CD8-positive, alpha-beta memory T cell (primary cell): ENCODE measurements around the gene ECM2. TPM values are rescaled to one million over a fixed set of nuclear protein-coding genes. Genes with fewer than 3 reads are reported as not detected.
A peak's percentile ranks its signal among the peaks of the same experiment; 100 is the strongest.

Experiments used
- CTCF ChIA-PET: fragments of 350-600 bp; sonication (Branson Sonifier 250); formaldehyde crosslinking; loops from one replicate; lab custom pipeline; 2021; ENCODE audit warnings: antibody characterized with exemption; lab: Charles Lee
- POLR2A ChIA-PET: fragments of 350-600 bp; sonication (Branson Sonifier 250); formaldehyde crosslinking; loops from one replicate; lab custom pipeline; 2021; ENCODE audit warnings: antibody characterized with exemption; lab: Charles Lee
- DNase-seq, 5 donors: peaks; one replicate each; pipeline versions ENCODE4 v3.0.0 to v3.0.0-alpha.2; 2020 to 2022; ENCODE audit warnings: mixed read lengths in 1 of 5
- H3K27ac ChIP-seq: one replicate; pipeline ENCODE4 v1.7.0; 2013; ENCODE audit warnings: low read depth, mild to moderate bottlenecking, low read length, moderate library complexity
- H3K27me3 ChIP-seq: 2 replicates; pipeline ENCODE4 v1.7.0; 2013; ENCODE audit warnings: low read length, mild to moderate bottlenecking; ENCODE audit not compliant: insufficient read depth, poor library complexity, severe bottlenecking
- H3K36me3 ChIP-seq: 2 replicates; pipeline ENCODE4 v1.7.0; 2013; ENCODE audit warnings: mild to moderate bottlenecking, low read length, moderate library complexity; ENCODE audit not compliant: insufficient read depth
- H3K4me1 ChIP-seq: 2 replicates; pipeline ENCODE4 v1.7.0; 2013; ENCODE audit warnings: mild to moderate bottlenecking, low read length, moderate library complexity; ENCODE audit not compliant: insufficient read depth
- H3K4me3 ChIP-seq: 2 replicates; pipeline ENCODE4 v1.7.0; 2013; ENCODE audit warnings: mild to moderate bottlenecking, low read length
- H3K9me3 ChIP-seq: 2 replicates; pipeline ENCODE4 v1.7.0; 2013; ENCODE audit warnings: mild to moderate bottlenecking, low read length
- H3K27ac Mint-ChIP-seq, 8 donors: one replicate each; pipeline ENCODE4 v1.8.0; 2020 to 2021; ENCODE audit warnings: mixed read lengths in 8 of 8, mild to moderate bottlenecking in 6 of 8, inconsistent platforms in 3 of 8, moderate library complexity in 3 of 8
- H3K27me3 Mint-ChIP-seq, 2 donors: one replicate each; pipeline ENCODE4 v1.8.0; 2020 to 2021; ENCODE audit warnings: mixed read lengths in 2 of 2, mild to moderate bottlenecking in 1 of 2, moderate library complexity in 1 of 2
- H3K36me3 Mint-ChIP-seq, 3 donors: one replicate each; pipeline ENCODE4 v1.8.0; 2020 to 2021; ENCODE audit warnings: mixed read lengths in 3 of 3, inconsistent platforms in 1 of 3, mild to moderate bottlenecking in 1 of 3
- H3K4me1 Mint-ChIP-seq, 3 donors: one replicate each; pipeline ENCODE4 v1.8.0; 2020 to 2021; ENCODE audit warnings: mixed read lengths in 3 of 3, inconsistent platforms in 1 of 3, mild to moderate bottlenecking in 1 of 3
- H3K4me3 Mint-ChIP-seq, 7 donors: one replicate each; pipeline ENCODE4 v1.8.0; 2020 to 2021; ENCODE audit warnings: mixed read lengths in 7 of 7, mild to moderate bottlenecking in 6 of 7, moderate library complexity in 4 of 7, inconsistent platforms in 2 of 7
- H3K9me3 Mint-ChIP-seq, 5 donors: one replicate each; pipeline ENCODE4 v1.8.0; 2020 to 2022; ENCODE audit warnings: mixed read lengths in 5 of 5, mild to moderate bottlenecking in 3 of 5, moderate library complexity in 2 of 5, inconsistent platforms in 1 of 5
- polyA plus RNA-seq: library from polyadenylated mRNA; unstranded; fragments of 300-500 nt; fragmentation: Illumina TruSeq; gene quantifications from one replicate; pipeline ENCODE4 v1.2.3, GENCODE V29; 2021
- total RNA-seq, 2 experiments: library from RNA; stranded (reverse); gene quantifications; one replicate each; pipeline ENCODE4 v1.2.3, GENCODE V29; 2021

Gene ECM2
- total and polyA plus RNA-seq, 3 experiments from 2014 or later: not detected

DNA sequence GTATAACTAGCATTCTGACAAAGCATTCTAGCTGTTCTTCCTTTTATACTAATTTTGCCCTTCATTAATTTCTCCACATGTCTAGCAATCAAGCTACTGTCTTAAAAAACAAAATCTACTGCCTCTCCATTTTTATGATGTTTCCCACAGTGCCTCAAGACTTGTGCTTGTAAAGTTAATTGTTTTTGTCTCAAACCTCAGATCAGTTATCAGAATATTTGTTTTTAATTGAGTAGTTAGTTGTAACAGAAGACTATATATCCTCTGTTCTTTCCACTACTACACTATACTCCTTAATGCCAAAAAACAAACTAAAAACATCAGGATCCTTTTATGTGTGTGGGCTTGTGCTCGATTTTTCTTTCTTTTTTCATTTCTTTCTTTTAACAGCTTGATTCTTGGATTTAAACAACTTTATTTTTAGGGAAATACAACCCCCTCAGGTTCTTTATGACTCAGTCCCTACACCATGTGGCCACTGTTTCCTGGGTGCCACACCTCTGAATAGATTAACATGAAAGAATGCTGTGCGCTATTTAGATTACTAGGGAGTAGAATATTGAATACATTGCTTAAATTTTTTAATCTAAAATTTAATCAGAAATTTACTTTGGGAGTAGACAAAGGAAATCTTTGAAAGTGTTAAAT is 54.7 kb downstream of the ECM2 start:
- H3K9me3 ChIP-seq: no peaks in the 10 kb centered on the region
- peaks cover 2 to 7% (median 4%) of the 10 kb centered on the region in 3 donors for H3K4me1 Mint-ChIP-seq
- no peaks in the 10 kb centered on the region for H3K27me3 ChIP-seq
- CTCF ChIA-PET: no interaction called here
- H3K4me3 ChIP-seq: no peak overlapping the region
- H3K4me3 Mint-ChIP-seq: no peak overlapping the region
- no peaks in the 10 kb centered on the region for H3K9me3 Mint-ChIP-seq
- H3K27ac Mint-ChIP-seq: no peak overlapping the region
- no peaks in the 10 kb centered on the region for H3K4me1 ChIP-seq
- H3K36me3 Mint-ChIP-seq: no peaks in the 10 kb centered on the region
- POLR2A ChIA-PET: interaction anchor here (0.6 kb wide), 1 partner anchor 16 kb away, joined by 3 read pairs; no protein-coding TSS in a partner anchor
- DNase-seq: no peak
- H3K27ac ChIP-seq: no peak overlapping the region
- peaks cover 0 to 3% of the 10 kb centered on the region in 2 donors for H3K27me3 Mint-ChIP-seq
- H3K36me3 ChIP-seq: no peaks in the 10 kb centered on the region

DNA sequence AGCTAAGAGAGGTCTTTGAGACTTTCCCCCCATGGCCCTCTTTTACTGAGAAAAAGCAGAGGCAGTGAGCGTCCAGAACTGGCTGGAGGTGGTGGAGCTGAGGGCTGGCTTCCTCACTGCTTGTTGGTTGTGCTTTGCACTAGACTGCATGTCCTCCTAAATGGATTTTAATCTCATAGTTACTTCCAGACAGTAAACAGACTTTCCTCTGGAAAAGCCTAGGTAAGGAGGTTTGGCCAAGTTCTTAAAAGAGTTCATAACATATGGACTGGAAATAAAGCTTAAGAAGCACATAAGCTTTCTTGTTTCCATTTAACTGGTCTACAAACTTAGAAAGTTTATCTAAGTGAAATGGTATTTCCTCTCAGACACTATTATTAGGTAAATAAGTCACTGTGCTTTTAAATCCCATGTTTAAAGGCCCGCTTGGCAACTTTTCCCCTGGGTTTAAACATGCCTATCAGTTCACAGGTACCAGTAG is 55.5 kb downstream of the ECM2 start:
- Histone ChIP-seq H3K4me3 (no peak overlapping the region), H3K27ac (no peak overlapping the region), H3K4me1 (no peaks in the 10 kb centered on the region), H3K36me3 (no peaks in the 10 kb centered on the region), H3K9me3 (no peaks in the 10 kb centered on the region), H3K27me3 (no peaks in the 10 kb centered on the region)
- H3K36me3 Mint-ChIP-seq: no peaks in the 10 kb centered on the region
- peaks cover 2 to 7% (median 4%) of the 10 kb centered on the region in 3 donors for H3K4me1 Mint-ChIP-seq
- no peak overlapping the region for H3K4me3 Mint-ChIP-seq
- no peaks in the 10 kb centered on the region for H3K9me3 Mint-ChIP-seq
- ChIA-PET CTCF (no interaction called here), POLR2A (interaction anchor here (0.6 kb wide), 1 partner anchor 17 kb away, joined by 3 read pairs; no protein-coding TSS in a partner anchor)
- DNase-seq: no peak
- no peak overlapping the region for H3K27ac Mint-ChIP-seq
- peaks cover 0 to 3% of the 10 kb centered on the region in 2 donors for H3K27me3 Mint-ChIP-seq

DNA sequence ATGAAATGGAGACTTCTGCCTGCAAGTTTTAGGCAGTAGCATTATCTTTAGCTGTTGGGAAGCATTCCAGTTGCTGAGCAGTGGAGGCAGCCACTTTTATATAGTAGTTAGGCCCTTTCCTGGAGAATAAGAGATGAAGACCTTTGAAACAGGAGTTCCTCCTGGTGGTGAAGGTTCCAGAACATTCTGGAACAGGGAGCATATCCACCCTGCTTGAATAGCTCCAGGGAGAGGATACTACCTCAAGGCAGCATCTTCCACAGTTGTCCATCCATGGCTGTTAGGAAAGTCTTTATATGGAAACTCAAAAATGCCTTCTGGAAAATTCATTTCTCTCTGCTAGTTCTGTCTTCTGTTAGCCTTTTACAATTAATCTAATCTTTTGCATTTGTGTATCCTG is 56.4 kb downstream of the ECM2 start:
- Histone ChIP-seq H3K27me3 (no peaks in the 10 kb centered on the region), H3K36me3 (no peaks in the 10 kb centered on the region), H3K27ac (no peak overlapping the region), H3K4me3 (no peak overlapping the region), H3K4me1 (no peaks in the 10 kb centered on the region), H3K9me3 (no peaks in the 10 kb centered on the region)
- H3K4me3 Mint-ChIP-seq: no peak overlapping the region
- no peaks in the 10 kb centered on the region for H3K9me3 Mint-ChIP-seq
- H3K36me3 Mint-ChIP-seq: no peaks in the 10 kb centered on the region
- ChIA-PET CTCF (no interaction called here), POLR2A (interaction anchor here (0.5 kb wide), 1 partner anchor 11 kb away, joined by 3 read pairs; no protein-coding TSS in a partner anchor)
- no peak for DNase-seq
- H3K27ac Mint-ChIP-seq: no peak overlapping the region
- H3K27me3 Mint-ChIP-seq: no peaks in the 10 kb centered on the region
- peaks cover 2 to 7% (median 4%) of the 10 kb centered on the region in 3 donors for H3K4me1 Mint-ChIP-seq

DNA sequence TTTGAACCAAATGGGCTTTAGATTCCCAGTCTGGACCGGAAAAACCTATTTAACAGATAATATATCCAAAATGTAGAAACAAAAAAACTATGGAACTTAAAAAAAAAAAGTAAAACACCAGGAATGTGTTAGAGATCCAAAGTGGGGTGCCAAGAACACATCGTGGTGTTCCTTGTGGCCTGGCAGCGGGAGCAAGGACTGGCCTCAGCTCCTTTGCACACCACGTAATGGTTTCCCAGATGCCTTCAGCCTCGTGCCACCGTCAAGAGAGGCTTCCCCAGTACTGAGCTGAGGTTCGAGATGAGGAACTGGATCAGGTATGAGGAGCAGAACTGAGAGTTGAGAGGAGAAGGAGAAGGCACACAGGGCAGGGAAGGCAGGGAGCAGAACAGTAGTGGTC is 57.0 kb downstream of the ECM2 start:
- no peak overlapping the region for H3K27ac ChIP-seq
- H3K4me3 Mint-ChIP-seq: no peak overlapping the region
- ChIA-PET POLR2A (no interaction called here), CTCF (no interaction called here)
- no peaks in the 10 kb centered on the region for H3K36me3 ChIP-seq
- no peaks in the 10 kb centered on the region for H3K9me3 ChIP-seq
- H3K4me3 ChIP-seq: no peak overlapping the region
- no peak for DNase-seq
- H3K4me1 ChIP-seq: no peaks in the 10 kb centered on the region
- H3K36me3 Mint-ChIP-seq: no peaks in the 10 kb centered on the region
- no peaks in the 10 kb centered on the region for H3K27me3 ChIP-seq
- no peaks in the 10 kb centered on the region for H3K27me3 Mint-ChIP-seq
- no peak overlapping the region for H3K27ac Mint-ChIP-seq
- H3K4me1 Mint-ChIP-seq: peaks cover 2 to 7% (median 4%) of the 10 kb centered on the region in 3 donors
- H3K9me3 Mint-ChIP-seq: no peaks in the 10 kb centered on the region

DNA sequence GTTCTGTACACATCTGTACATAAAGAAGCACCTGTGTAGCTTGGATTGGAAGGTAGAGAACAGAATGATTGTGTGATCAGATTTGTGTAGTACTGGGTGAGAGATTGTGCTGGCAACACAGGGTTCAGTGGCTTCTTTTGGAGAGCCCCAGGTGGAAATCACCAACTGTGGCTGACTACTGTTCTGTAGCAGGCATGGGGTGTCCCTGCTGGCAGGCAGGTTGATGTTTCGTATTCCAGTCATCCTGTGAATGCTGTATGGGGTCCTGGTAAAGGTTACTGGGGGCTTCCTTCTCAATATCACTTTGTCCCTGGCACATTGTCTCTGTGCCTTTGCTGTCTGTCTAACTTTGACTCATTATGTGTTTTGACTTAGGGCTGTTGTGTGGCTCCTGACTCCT is 58.8 kb downstream of the ECM2 start:
- no peaks in the 10 kb centered on the region for H3K9me3 ChIP-seq
- Mint-ChIP-seq H3K4me1 (peaks cover 2 to 7% (median 4%) of the 10 kb centered on the region in 3 donors), H3K27me3 (no peaks in the 10 kb centered on the region), H3K9me3 (no peaks in the 10 kb centered on the region), H3K27ac (no peak overlapping the region), H3K36me3 (peaks cover 0 to 4% (median 0%) of the 10 kb centered on the region in 3 donors), H3K4me3 (no peak overlapping the region)
- H3K27me3 ChIP-seq: no peaks in the 10 kb centered on the region
- H3K27ac ChIP-seq: no peak overlapping the region
- no peak for DNase-seq
- CTCF ChIA-PET: no interaction called here
- H3K4me1 ChIP-seq: no peaks in the 10 kb centered on the region
- no peaks in the 10 kb centered on the region for H3K36me3 ChIP-seq
- H3K4me3 ChIP-seq: no peak overlapping the region
- POLR2A ChIA-PET: no interaction called here

DNA sequence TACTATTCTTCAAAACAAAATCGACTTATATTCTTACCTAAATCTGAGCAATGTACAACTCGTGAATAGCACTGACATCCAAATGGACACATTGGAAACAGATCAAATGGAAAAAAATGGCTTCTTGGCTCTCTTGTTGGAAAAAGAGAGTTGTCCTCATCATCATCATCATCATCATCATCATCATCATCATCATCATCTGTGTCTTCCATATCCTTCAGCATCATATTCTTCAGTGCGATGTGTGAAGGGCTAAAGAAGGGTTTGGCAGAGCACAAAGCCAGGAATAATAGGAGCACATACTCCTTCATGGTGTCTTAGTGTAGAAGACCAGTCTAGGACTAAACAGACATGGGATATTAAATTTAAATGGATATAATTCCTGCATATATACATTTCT is 61.2 kb downstream of the ECM2 start:
- Mint-ChIP-seq H3K27me3 (no peaks in the 10 kb centered on the region), H3K4me1 (no peaks in the 10 kb centered on the region), H3K27ac (peak overlapping the region in 1 of 8 donors; percentile 36), H3K36me3 (peaks cover 0 to 4% (median 0%) of the 10 kb centered on the region in 3 donors), H3K9me3 (no peaks in the 10 kb centered on the region), H3K4me3 (no peak overlapping the region)
- CTCF ChIA-PET: no interaction called here
- no peaks in the 10 kb centered on the region for H3K27me3 ChIP-seq
- H3K4me1 ChIP-seq: no peaks in the 10 kb centered on the region
- POLR2A ChIA-PET: no interaction called here
- DNase-seq: no peak
- no peaks in the 10 kb centered on the region for H3K36me3 ChIP-seq
- H3K9me3 ChIP-seq: no peaks in the 10 kb centered on the region
- no peak overlapping the region for H3K4me3 ChIP-seq
- H3K27ac ChIP-seq: no peak overlapping the region

DNA sequence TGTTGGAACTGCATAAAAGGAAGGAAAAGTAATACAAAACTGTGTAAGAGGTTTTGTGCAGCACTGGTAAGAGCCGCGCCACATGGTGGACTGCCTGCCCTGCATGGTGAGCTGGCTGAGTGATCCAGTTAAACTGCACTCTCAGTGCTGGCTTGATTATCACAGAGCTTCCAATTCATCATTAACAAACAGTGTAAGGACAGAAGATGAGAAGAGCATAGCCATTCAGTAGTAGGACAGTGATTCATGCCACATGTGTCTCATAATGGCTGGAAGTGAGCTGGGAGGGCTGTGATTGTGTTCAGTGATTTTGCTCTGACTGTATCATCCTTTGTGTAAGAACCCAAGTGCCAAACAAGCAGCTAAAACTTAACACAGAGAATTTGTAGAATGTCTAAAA is 67.6 kb downstream of the ECM2 start:
- no peak overlapping the region for H3K27ac ChIP-seq
- POLR2A ChIA-PET: no interaction called here

DNA sequence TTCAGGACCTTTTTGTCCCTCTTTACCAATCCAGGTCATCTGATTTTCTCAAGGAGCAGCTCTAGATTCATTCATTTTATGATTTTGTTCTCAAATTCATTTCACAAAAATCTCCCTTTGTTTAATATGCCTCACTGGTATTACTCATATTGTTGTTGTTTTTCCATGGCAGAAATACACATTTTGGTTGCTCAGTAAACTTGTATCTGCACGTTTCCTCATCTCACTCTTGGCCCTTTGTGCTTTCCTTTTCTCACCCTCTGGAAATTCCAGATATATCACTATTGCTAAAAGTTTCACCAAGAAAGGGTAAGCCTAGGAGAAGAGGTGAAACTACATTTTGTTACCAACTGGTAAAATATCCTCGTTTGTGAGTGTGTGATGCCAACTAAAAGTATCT is 68.3 kb downstream of the ECM2 start:
- no peaks in the 10 kb centered on the region for H3K27me3 ChIP-seq
- ChIA-PET POLR2A (no interaction called here), CTCF (no interaction called here)
- DNase-seq: no peak
- no peaks in the 10 kb centered on the region for H3K4me1 Mint-ChIP-seq
- peaks cover 0 to 1% (median 0%) of the 10 kb centered on the region in 3 donors for H3K36me3 Mint-ChIP-seq
- no peak overlapping the region for H3K4me3 ChIP-seq
- H3K27ac Mint-ChIP-seq: no peak overlapping the region
- peaks cover 0 to 2% of the 10 kb centered on the region in 2 donors for H3K27me3 Mint-ChIP-seq
- no peak overlapping the region for H3K4me3 Mint-ChIP-seq
- H3K9me3 Mint-ChIP-seq: no peaks in the 10 kb centered on the region
- H3K4me1 ChIP-seq: no peaks in the 10 kb centered on the region
- H3K9me3 ChIP-seq: no peaks in the 10 kb centered on the region
- H3K27ac ChIP-seq: no peak overlapping the region
- H3K36me3 ChIP-seq: no peaks in the 10 kb centered on the region

More for the DNA sequence above, 67.6 kb downstream of the ECM2 start:
- Histone ChIP-seq H3K27me3 (no peaks in the 10 kb centered on the region), H3K36me3 (no peaks in the 10 kb centered on the region), H3K9me3 (no peaks in the 10 kb centered on the region), H3K4me1 (no peaks in the 10 kb centered on the region), H3K4me3 (no peak overlapping the region)
- CTCF ChIA-PET: no interaction called here
- Mint-ChIP-seq H3K27ac (no peak overlapping the region), H3K4me3 (no peak overlapping the region), H3K9me3 (no peaks in the 10 kb centered on the region), H3K27me3 (peaks cover 0 to 2% of the 10 kb centered on the region in 2 donors), H3K36me3 (peaks cover 0 to 1% (median 0%) of the 10 kb centered on the region in 3 donors), H3K4me1 (no peaks in the 10 kb centered on the region)
- DNase-seq: no peak
